Measurements from ENCODE around the gene CEP85. TPM values are rescaled to one million over a fixed set of nuclear protein-coding genes. Genes with fewer than 3 reads are reported as not detected.

The CEP85 gene
- total and polyA plus RNA-seq, 9 of the 15 experiments (the other 6 are each of a cell fraction or from before 2014, with no cell fraction given) = 42.1 to 140 (median 92.6) TPM

GRCh38 chr1:26306290-26307229 lies 72.6 kb downstream of the CEP85 start, which contains the start of gene UBXN11 (continued):
- TF ChIP-seq FIP1L1 (IDR thresholded peaks at IDR 0.05; ENCODE audit: low read depth, low read length, poor library complexity, severe bottlenecking) = no peak
- TF ChIP-seq CSDE1 (IDR thresholded peaks at IDR 0.05) = peak in 1 of 2 experiments; percentile 86; a peak in 2 of 4 replicates
- TF ChIP-seq GTF2E2 (tag; IDR thresholded peaks at IDR 0.05) = 0 out of 2 replicates have a peak, but pooled peaks have one; percentile 46
- peak; percentile 49; the same call in 1 of the 2 replicates for TF ChIP-seq JUND (IDR thresholded peaks at IDR 0.05; ENCODE audit: borderline replicate concordance, low read depth, low read length)
- no peak; the same call in 2 of the 3 replicates for TF ChIP-seq JUND (tag; IDR thresholded peaks at IDR 0.05; ENCODE audit: borderline replicate concordance, low read depth, low read length)
- peak; percentile 58 for TF ChIP-seq TAF1 (IDR thresholded peaks at IDR 0.05; ENCODE audit: control insufficient read depth, extremely low read depth, insufficient read depth, low read length, severe bottlenecking)
- TF ChIP-seq HSF4 (CRISPR knock-in tag; IDR thresholded peaks at IDR 0.05; ENCODE audit: borderline replicate concordance) = 0 out of 2 replicates have a peak, but pooled peaks have one; percentile 35
- no peak for TF ChIP-seq CLOCK (CRISPR knock-in tag; IDR thresholded peaks at IDR 0.05; ENCODE audit: borderline replicate concordance)
- no peak; the same call in none of the 2 replicates for TF ChIP-seq CHD2 (IDR thresholded peaks at IDR 0.05; ENCODE audit: low read depth, low read length)
- no peak for TF ChIP-seq ZNF551 (CRISPR knock-in tag; IDR thresholded peaks at IDR 0.05)
- TF ChIP-seq ZNF3 (CRISPR knock-in tag; IDR thresholded peaks at IDR 0.05) = no peak
- TF ChIP-seq EZH2 (IDR thresholded peaks at IDR 0.05; ENCODE audit: borderline replicate concordance, low read depth, low read length) = no peak
- no peak for TF ChIP-seq TRIM24 (IDR thresholded peaks at IDR 0.05)
- TF ChIP-seq CTBP1 (IDR thresholded peaks at IDR 0.05; ENCODE audit: borderline replicate concordance) = peak; percentile 76; the same call in 1 of the 2 replicates
- TF ChIP-seq E2F4 (CRISPR knock-in tag; IDR thresholded peaks at IDR 0.05; ENCODE audit: low read depth) = peak; percentile 45; the same call in 1 of the 2 replicates
- peak; percentile 60; the same call in 1 of the 2 replicates for TF ChIP-seq CREB1 (IDR thresholded peaks at IDR 0.05)
- peak; percentile 76 for TF ChIP-seq CREB1 (CRISPR knock-in tag; IDR thresholded peaks at IDR 0.05)
- TF ChIP-seq CREB3 (tag; conservative IDR thresholded peaks at IDR 0.05; ENCODE audit: low read depth) = 0 out of 2 replicates have a peak, but pooled peaks have one; percentile 28
- TF ChIP-seq ERF (CRISPR knock-in tag; IDR thresholded peaks at IDR 0.05) = no peak
- no peak for TF ChIP-seq RAD51 (IDR thresholded peaks at IDR 0.05; ENCODE audit: borderline replicate concordance, low read depth)
- TF ChIP-seq NUFIP1 (IDR thresholded peaks at IDR 0.05; ENCODE audit: partially characterized antibody) = no peak
- no peak for TF ChIP-seq EGR1 (conservative IDR thresholded peaks at IDR 0.05)

All from K562 (cell line).